SK-N-SH treated with all-trans-retinoic acid at 6 μM for 48 hours (cell line): ENCODE data around the gene DIPK1A.
A peak's percentile ranks its signal among the peaks of the same experiment; 100 is the strongest.

Source experiments
- ATAC-seq: fragments of 200-7000 bp; cut with Tn5 transposase; 3 replicates; pipeline ENCODE4 v1.9.1; 2020; ENCODE audit warnings: mild to moderate bottlenecking, moderate library complexity
- ARNTL ChIP-seq: fragments of 450-650 bp; formaldehyde crosslinking; IDR thresholded peaks from 2 replicates; pipeline ENCODE4 v1.5.0; 2020; ENCODE audit warnings: low read depth, mild to moderate bottlenecking, moderate library complexity, borderline replicate concordance
- BACH2 ChIP-seq: fragments of 250-450 bp; sonication (Bioruptor Pico); IDR thresholded peaks from 2 replicates; pipeline ENCODE4 v1.9.0; 2021; ENCODE audit warnings: mild to moderate bottlenecking, borderline replicate concordance
- CSDC2 ChIP-seq: fragments of 250-450 bp; sonication (Bioruptor Pico); IDR thresholded peaks from 2 replicates; pipeline ENCODE4 v1.5.0; 2020; ENCODE audit warnings: mild to moderate bottlenecking, moderate library complexity
- ESRRG ChIP-seq: fragments of 250-450 bp; sonication (Bioruptor Pico); IDR thresholded peaks from 2 replicates; pipeline ENCODE4 v1.6.1; 2021; ENCODE audit warnings: mild to moderate bottlenecking
- GLIS3 ChIP-seq: fragments of 250-450 bp; sonication (Bioruptor Pico); IDR thresholded peaks from 2 replicates; pipeline ENCODE4 v1.5.0; 2020; ENCODE audit warnings: mild to moderate bottlenecking, moderate library complexity
- ISL1 ChIP-seq: fragments of 250-450 bp; sonication (Bioruptor Pico); IDR thresholded peaks from 2 replicates; pipeline ENCODE4 v2.1.2; 2022; ENCODE audit warnings: mild to moderate bottlenecking, moderate library complexity
- OSR1 ChIP-seq: fragments of 250-450 bp; sonication (Bioruptor Pico); IDR thresholded peaks from 2 replicates; pipeline ENCODE4 v1.8.0; 2022; ENCODE audit warnings: moderate library complexity, mild to moderate bottlenecking, inconsistent platforms
- PPARA ChIP-seq: fragments of 250-450 bp; sonication (Bioruptor Pico); IDR thresholded peaks from 2 replicates; pipeline ENCODE4 v1.5.0; 2020; ENCODE audit warnings: mild to moderate bottlenecking, borderline replicate concordance
- RARB ChIP-seq: fragments of 250-450 bp; sonication (Bioruptor Pico); IDR thresholded peaks from 2 replicates; pipeline ENCODE4 v1.8.0; 2021; ENCODE audit warnings: mild to moderate bottlenecking, moderate library complexity
- TCF4 ChIP-seq: fragments of 250-450 bp; sonication (Bioruptor Pico); IDR thresholded peaks from 2 replicates; pipeline ENCODE4 v1.8.0; 2021; ENCODE audit warnings: mild to moderate bottlenecking, moderate library complexity, borderline replicate concordance
- TOX ChIP-seq: fragments of 250-450 bp; sonication (Bioruptor Pico); IDR thresholded peaks from 2 replicates; pipeline ENCODE4 v1.8.0; 2021; ENCODE audit warnings: mild to moderate bottlenecking, moderate library complexity, borderline replicate concordance
- ZC3H10 ChIP-seq: fragments of 250-450 bp; sonication (Bioruptor Pico); IDR thresholded peaks from 2 replicates; pipeline ENCODE4 v1.5.1; 2021; ENCODE audit warnings: mild to moderate bottlenecking, moderate library complexity
- ZFP3 ChIP-seq: fragments of 250-450 bp; sonication (Bioruptor Pico); IDR thresholded peaks from 2 replicates; pipeline ENCODE4 v1.5.0; 2020; ENCODE audit warnings: mild to moderate bottlenecking, moderate library complexity
- ZFP30 ChIP-seq: fragments of 450-650 bp; formaldehyde crosslinking; IDR thresholded peaks from 2 replicates; pipeline ENCODE4 v1.5.0; 2022; ENCODE audit warnings: mild to moderate bottlenecking, moderate library complexity
- ZNF565 ChIP-seq: fragments of 450-650 bp; formaldehyde crosslinking; conservative IDR thresholded peaks from 2 replicates; pipeline ENCODE4 v1.5.0; 2020; ENCODE audit warnings: low read depth, mild to moderate bottlenecking, moderate library complexity
- ZNF70 ChIP-seq: fragments of 450-650 bp; formaldehyde crosslinking; IDR thresholded peaks from 2 replicates; pipeline ENCODE4 v1.5.0; 2020; ENCODE audit warnings: mild to moderate bottlenecking, moderate library complexity
- ZNF8 ChIP-seq: fragments of 450-650 bp; formaldehyde crosslinking; IDR thresholded peaks from 2 replicates; pipeline ENCODE4 v1.5.0; 2020; ENCODE audit warnings: mild to moderate bottlenecking, moderate library complexity
- TF ChIP-seq, protein P1 (sequence below): fragments of 250-450 bp; sonication (Bioruptor Pico); IDR thresholded peaks from 2 replicates; pipeline ENCODE4 v1.8.0; 2021; ENCODE audit warnings: low read depth, mild to moderate bottlenecking, moderate library complexity, borderline replicate concordance
- TF ChIP-seq, protein P2 (sequence below): fragments of 250-450 bp; sonication (Bioruptor Pico); IDR thresholded peaks from 2 replicates; pipeline ENCODE4 v1.5.0; 2020; ENCODE audit warnings: mild to moderate bottlenecking, moderate library complexity
- TF ChIP-seq, protein P3 (sequence below): fragments of 250-450 bp; sonication (Bioruptor Pico); IDR thresholded peaks from 2 replicates; pipeline ENCODE4 v1.5.1; 2020; ENCODE audit warnings: low read depth, mild to moderate bottlenecking, moderate library complexity
- TF ChIP-seq, protein P4 (sequence below): fragments of 250-450 bp; sonication (Bioruptor Pico); IDR thresholded peaks from 2 replicates; pipeline ENCODE4 v1.8.0; 2020; ENCODE audit warnings: mild to moderate bottlenecking, moderate library complexity, borderline replicate concordance
- TF ChIP-seq, protein P5 (sequence below): fragments of 250-450 bp; sonication (Bioruptor Pico); IDR thresholded peaks from 2 replicates; pipeline ENCODE4 v1.5.1; 2021; ENCODE audit warnings: mild to moderate bottlenecking, moderate library complexity

DIPK1A gene

DNA sequence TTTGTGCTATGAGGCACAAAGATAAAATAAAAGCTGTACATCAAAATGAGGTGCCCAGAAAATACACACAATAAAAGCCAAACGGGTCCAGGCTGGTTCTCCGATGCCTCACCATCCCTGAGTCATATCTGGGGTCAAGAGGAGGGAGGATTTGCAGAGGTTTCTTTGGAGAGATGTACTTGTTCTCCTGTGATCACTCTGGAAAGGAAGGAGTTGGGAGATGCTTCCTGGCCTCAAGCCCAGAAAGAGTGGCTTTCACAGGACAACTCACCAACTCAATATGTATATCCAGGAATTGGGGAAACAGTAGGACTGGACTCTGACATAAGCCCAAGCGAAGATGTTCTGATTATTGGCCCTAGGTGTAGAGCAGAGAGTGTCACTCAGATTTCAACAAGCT is 51.9 kb downstream of the DIPK1A start:
- ATAC-seq = peak; percentile 90
- TF ChIP-seq RARB (no peak), OSR1 (CRISPR knock-in tag) (no peak), ZNF8 (CRISPR knock-in tag) (no peak), TOX (no peak), ZNF565 (CRISPR knock-in tag) (no peak), PPARA (CRISPR knock-in tag) (no peak), ZC3H10 (CRISPR knock-in tag) (no peak), CSDC2 (no peak), ESRRG (CRISPR knock-in tag) (no peak), ZFP30 (CRISPR knock-in tag) (no peak), TCF4 (no peak), GLIS3 (CRISPR knock-in tag) (no peak), ZFP3 (no peak), ZNF70 (CRISPR knock-in tag) (no peak), BACH2 (CRISPR knock-in tag) (no peak)
- TF ChIP-seq, protein P1, sequence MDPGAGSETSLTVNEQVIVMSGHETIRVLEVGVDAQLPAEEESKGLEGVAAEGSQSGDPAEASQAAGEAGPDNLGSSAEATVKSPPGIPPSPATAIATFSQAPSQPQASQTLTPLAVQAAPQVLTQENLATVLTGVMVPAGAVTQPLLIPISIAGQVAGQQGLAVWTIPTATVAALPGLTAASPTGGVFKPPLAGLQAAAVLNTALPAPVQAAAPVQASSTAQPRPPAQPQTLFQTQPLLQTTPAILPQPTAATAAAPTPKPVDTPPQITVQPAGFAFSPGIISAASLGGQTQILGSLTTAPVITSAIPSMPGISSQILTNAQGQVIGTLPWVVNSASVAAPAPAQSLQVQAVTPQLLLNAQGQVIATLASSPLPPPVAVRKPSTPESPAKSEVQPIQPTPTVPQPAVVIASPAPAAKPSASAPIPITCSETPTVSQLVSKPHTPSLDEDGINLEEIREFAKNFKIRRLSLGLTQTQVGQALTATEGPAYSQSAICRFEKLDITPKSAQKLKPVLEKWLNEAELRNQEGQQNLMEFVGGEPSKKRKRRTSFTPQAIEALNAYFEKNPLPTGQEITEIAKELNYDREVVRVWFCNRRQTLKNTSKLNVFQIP (CRISPR knock-in tag) = no peak
- TF ChIP-seq, protein P2, sequence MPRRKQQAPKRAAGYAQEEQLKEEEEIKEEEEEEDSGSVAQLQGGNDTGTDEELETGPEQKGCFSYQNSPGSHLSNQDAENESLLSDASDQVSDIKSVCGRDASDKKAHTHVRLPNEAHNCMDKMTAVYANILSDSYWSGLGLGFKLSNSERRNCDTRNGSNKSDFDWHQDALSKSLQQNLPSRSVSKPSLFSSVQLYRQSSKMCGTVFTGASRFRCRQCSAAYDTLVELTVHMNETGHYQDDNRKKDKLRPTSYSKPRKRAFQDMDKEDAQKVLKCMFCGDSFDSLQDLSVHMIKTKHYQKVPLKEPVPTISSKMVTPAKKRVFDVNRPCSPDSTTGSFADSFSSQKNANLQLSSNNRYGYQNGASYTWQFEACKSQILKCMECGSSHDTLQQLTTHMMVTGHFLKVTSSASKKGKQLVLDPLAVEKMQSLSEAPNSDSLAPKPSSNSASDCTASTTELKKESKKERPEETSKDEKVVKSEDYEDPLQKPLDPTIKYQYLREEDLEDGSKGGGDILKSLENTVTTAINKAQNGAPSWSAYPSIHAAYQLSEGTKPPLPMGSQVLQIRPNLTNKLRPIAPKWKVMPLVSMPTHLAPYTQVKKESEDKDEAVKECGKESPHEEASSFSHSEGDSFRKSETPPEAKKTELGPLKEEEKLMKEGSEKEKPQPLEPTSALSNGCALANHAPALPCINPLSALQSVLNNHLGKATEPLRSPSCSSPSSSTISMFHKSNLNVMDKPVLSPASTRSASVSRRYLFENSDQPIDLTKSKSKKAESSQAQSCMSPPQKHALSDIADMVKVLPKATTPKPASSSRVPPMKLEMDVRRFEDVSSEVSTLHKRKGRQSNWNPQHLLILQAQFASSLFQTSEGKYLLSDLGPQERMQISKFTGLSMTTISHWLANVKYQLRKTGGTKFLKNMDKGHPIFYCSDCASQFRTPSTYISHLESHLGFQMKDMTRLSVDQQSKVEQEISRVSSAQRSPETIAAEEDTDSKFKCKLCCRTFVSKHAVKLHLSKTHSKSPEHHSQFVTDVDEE (CRISPR knock-in tag) = no peak
- TF ChIP-seq, protein P3, sequence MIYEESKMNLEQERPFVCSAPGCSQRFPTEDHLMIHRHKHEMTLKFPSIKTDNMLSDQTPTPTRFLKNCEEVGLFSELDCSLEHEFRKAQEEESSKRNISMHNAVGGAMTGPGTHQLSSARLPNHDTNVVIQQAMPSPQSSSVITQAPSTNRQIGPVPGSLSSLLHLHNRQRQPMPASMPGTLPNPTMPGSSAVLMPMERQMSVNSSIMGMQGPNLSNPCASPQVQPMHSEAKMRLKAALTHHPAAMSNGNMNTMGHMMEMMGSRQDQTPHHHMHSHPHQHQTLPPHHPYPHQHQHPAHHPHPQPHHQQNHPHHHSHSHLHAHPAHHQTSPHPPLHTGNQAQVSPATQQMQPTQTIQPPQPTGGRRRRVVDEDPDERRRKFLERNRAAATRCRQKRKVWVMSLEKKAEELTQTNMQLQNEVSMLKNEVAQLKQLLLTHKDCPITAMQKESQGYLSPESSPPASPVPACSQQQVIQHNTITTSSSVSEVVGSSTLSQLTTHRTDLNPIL (CRISPR knock-in tag) = no peak

DNA sequence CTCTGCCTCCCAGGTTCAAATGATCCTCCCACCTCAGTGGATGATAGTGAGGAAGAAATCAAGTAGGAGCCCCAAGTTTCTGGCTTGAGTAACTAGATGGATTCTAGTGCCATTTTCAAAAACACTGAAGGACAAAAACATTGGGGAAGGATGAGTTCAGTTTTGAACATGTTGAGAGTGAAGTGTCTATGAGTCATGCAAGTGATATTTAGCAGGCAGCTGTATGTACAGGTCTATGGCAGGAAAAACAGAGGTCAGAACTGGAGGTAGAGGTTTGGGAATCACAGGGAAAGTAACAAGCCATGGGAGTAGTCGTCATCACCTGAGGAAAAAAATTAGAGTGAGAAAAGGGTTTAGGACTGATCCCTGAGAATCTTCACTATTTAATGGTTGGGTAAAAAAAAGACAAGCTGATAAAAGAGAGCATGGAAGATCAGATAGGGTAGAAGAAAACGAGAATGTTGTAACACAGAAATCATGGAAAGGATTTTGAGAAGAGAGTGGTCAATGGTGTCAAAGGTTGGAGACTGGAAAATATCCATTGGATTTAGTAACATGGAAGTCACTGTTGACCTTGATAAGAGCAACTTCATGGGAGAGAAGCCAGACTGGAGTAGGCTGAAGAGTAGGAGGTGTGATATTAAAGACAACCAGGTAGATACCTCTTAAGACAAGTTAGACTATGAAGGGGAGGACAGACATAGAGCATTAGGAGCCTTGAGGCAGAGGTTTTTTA is 53.1 kb downstream of the DIPK1A start:
- ATAC-seq = peak; percentile 55
- TF ChIP-seq GLIS3 (CRISPR knock-in tag) (no peak), ISL1 (no peak), PPARA (CRISPR knock-in tag) (no peak), CSDC2 (no peak), RARB (no peak), ZC3H10 (CRISPR knock-in tag) (no peak), ZFP30 (CRISPR knock-in tag) (no peak), ARNTL (no peak), OSR1 (CRISPR knock-in tag) (no peak), TCF4 (no peak), ZNF565 (CRISPR knock-in tag) (no peak), ZNF70 (CRISPR knock-in tag) (no peak), ZNF8 (CRISPR knock-in tag) (no peak), ZFP3 (no peak)
- TF ChIP-seq, protein P4, sequence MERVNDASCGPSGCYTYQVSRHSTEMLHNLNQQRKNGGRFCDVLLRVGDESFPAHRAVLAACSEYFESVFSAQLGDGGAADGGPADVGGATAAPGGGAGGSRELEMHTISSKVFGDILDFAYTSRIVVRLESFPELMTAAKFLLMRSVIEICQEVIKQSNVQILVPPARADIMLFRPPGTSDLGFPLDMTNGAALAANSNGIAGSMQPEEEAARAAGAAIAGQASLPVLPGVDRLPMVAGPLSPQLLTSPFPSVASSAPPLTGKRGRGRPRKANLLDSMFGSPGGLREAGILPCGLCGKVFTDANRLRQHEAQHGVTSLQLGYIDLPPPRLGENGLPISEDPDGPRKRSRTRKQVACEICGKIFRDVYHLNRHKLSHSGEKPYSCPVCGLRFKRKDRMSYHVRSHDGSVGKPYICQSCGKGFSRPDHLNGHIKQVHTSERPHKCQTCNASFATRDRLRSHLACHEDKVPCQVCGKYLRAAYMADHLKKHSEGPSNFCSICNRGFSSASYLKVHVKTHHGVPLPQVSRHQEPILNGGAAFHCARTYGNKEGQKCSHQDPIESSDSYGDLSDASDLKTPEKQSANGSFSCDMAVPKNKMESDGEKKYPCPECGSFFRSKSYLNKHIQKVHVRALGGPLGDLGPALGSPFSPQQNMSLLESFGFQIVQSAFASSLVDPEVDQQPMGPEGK = no peak
- TF ChIP-seq, protein P3 (CRISPR knock-in tag) = no peak
- TF ChIP-seq, protein P2 (CRISPR knock-in tag) = no peak
- TF ChIP-seq, protein P1 (CRISPR knock-in tag) = no peak
- TF ChIP-seq, protein P5, sequence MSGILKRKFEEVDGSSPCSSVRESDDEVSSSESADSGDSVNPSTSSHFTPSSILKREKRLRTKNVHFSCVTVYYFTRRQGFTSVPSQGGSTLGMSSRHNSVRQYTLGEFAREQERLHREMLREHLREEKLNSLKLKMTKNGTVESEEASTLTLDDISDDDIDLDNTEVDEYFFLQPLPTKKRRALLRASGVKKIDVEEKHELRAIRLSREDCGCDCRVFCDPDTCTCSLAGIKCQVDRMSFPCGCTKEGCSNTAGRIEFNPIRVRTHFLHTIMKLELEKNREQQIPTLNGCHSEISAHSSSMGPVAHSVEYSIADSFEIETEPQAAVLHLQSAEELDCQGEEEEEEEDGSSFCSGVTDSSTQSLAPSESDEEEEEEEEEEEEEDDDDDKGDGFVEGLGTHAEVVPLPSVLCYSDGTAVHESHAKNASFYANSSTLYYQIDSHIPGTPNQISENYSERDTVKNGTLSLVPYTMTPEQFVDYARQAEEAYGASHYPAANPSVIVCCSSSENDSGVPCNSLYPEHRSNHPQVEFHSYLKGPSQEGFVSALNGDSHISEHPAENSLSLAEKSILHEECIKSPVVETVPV (CRISPR knock-in tag) = no peak
- TF ChIP-seq, all 23 proteins: peak for 0
